CMK (cell line): Measurements from ENCODE around the gene SYCP1.
"Not testable (repeated sequence)": the region's sequence is repeated elsewhere in the genome, so short reads cannot be mapped to it uniquely, and the experiment has no call there.

Experiments
- DNase-seq: peaks from one replicate; pipeline ENCODE4 v3.0.0-alpha.2; 2010; ENCODE audit warnings: low read depth

The SYCP1 gene, protein sequence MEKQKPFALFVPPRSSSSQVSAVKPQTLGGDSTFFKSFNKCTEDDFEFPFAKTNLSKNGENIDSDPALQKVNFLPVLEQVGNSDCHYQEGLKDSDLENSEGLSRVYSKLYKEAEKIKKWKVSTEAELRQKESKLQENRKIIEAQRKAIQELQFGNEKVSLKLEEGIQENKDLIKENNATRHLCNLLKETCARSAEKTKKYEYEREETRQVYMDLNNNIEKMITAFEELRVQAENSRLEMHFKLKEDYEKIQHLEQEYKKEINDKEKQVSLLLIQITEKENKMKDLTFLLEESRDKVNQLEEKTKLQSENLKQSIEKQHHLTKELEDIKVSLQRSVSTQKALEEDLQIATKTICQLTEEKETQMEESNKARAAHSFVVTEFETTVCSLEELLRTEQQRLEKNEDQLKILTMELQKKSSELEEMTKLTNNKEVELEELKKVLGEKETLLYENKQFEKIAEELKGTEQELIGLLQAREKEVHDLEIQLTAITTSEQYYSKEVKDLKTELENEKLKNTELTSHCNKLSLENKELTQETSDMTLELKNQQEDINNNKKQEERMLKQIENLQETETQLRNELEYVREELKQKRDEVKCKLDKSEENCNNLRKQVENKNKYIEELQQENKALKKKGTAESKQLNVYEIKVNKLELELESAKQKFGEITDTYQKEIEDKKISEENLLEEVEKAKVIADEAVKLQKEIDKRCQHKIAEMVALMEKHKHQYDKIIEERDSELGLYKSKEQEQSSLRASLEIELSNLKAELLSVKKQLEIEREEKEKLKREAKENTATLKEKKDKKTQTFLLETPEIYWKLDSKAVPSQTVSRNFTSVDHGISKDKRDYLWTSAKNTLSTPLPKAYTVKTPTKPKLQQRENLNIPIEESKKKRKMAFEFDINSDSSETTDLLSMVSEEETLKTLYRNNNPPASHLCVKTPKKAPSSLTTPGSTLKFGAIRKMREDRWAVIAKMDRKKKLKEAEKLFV

DNA sequence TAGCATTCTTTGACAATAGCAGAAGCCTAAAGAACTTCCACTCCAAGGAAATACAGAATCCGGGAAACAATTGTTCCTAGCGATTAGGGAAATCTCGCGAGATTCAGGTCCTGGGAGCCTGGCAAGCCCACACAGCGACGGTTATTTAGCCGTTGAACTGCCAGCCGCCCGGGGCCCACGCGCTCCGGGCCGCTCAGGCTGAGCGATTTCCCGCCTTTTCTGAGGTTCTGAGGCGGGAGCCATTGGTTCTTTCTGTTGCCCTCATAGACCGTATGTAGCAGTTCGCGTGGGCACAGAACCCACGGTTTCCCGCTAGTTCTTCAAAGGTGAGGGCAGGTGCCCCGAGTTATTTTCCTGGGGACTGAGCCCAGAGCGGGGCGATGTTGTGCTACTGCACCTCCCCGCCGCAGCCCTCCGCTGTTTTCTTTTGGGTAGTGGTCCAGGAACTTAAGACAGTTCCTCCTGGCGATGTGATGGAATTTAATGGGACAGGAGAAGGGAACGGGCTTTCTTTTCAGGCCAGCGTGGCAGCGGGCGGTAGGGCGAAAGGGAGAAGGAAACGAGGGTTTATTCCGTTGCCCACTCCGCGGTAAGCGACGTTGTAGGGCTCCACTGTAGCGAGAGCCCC lies at the start of gene SYCP1:
Gene SYCP1 (plus strand): TSS at position 171 of the 628 bp plus-strand sequence. CDS start 602 bp downstream, outside the sequence.
- DNase-seq: no peak

DNA sequence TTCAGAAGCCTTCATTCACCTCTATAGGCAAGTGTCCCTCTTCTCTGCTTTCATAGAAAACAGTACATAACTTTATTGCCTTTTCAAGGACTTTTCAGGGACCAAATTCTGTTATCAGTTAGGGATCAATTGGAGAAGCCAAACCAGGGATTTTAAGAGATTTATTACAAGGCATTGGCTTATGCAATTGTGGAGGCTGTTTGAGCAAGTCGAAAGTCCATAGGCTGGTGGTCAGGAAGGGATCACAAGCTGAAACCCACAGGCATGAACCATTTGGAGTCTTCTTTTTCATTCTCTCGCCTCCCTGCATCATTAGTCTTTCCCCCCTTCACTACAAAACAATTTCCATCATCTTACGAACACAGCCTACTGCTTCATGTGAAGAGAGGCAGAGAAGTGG lies 34.8 kb upstream of the SYCP1 start:
- DNase-seq: no peak

- DNase-seq: no peak
Measured at GRCh38 chr1:114820392-114820791, 34.3 kb upstream of the SYCP1 start.

GRCh38 chr1:114821978-114822377 lies 32.7 kb upstream of the SYCP1 start:
- DNase-seq: no peak

DNA sequence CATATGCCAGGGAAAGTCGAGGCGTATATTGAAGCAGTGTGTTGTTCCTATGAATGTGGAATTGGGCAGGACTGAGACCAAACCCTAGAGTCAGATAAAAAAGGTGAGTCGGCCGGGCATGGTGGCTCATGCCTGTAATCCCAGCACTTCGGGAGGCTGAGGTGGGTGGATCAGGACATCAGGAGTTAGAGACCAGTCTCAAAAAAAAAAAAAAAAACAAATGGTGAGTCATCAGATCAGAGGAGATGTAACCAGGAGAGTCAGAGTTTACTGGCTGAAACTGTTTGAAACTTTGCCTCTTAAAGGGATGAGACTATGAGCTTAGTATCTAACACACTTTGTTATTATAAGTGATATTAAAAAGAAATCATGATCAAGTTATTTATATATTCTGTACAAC lies 26.4 kb upstream of the SYCP1 start:
- DNase-seq: no peak

DNA sequence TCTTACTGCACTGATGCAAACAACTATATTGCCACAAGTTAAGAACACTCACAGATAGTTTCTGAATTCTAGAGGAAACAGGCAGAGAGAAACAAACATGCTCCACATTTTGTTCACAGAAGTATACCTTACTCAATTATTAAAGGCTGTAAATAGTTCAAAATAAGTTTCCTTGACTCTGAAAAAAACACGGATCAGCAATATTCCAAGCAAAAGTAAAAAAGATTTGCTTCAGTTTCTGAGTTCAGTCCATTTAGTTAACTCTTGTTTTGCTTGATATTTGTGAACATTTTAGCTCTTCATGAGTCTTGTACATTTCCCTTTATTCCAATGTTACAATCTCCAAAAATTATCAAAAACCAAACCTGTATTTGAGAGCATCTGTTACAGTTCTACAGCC lies 24.6 kb upstream of the SYCP1 start:
- DNase-seq: not testable (repeated sequence)

GRCh38 chr1:114831276-114831994 lies 23.2 kb upstream of the SYCP1 start:
- no peak for DNase-seq

- DNase-seq: no peak
Measured at GRCh38 chr1:114832057-114832456, 22.6 kb upstream of the SYCP1 start.

GRCh38 chr1:114833421-114833820 lies 21.2 kb upstream of the SYCP1 start:
- DNase-seq: no peak

DNA sequence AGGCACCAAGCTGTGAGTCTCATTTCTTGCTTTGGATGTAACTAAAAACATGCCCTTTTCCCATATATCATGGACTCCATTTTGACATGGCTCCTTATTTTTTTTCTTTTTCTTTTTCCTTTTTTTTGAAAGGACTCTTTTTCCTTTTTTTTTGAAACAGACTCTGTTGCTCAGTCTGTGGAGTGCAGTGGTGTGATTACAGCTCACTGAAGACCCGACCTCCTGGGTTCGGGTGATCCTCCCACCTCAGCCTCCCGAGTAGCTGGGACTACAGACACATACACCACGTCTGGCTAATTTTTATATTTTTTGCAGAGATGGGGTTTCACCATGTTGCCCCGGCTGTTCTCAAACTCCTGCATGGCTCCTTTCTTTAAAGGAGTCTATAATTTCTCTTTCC lies 10.4 kb upstream of the SYCP1 start:
- no peak for DNase-seq

GRCh38 chr1:114853584-114853983 lies 1.1 kb upstream of the SYCP1 start:
- no peak for DNase-seq

DNA sequence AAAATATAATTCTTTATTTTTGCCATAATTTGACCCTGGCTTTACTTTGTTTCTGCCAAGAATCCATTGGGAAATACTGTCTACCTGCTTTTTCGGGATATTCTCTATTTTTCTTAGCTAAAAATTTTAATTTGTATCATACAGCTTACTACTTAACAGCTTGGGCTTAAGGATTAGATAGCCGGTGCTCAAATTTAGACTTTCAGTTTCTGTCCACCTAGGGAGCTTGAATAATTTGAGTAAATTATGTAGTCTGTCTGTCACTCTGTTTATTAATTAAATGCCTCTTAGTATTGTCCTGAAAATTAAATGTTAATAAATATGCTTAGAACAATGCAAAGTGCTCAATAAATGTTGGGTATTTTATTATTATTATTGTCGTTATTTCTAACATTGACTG lies 6.7 kb downstream of the SYCP1 start:
- DNase-seq: no peak

DNA sequence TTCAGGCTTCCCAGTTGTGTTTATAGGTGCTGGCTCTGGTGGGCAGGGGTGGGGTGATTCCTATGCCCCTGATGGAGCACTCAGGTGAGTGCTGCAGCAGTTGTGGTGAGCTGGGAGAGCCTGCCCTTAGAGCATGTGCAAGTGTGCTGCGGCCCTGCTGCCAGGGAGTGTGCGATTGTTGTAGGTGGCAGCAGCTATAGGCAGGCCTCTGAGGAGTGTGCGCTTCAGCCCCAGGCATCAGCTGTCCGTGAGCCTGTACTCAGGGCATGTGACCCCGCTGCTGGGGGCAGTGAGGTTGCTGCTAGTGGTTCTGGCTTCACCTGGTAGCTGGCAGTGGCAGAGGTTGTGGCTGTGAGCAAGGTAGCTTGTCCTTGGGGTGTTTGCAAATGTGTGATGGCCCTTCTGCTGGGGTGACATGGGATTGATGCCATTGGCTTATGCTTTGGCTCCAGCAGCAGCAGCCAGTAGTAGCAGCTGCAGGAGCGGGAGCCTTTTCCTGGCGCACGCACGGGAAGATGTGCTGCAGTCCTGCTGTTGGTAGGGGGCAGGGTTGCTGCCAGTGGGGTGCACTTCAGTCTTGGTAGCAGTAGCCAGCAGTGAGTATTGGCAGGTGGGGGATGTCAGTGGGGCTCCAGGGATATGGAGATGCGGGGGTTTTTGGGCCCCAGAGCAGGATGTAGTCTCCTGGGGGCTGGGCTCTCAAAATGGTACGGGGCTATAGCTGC lies 37.7 kb downstream of the SYCP1 start:
- DNase-seq: no peak

DNA sequence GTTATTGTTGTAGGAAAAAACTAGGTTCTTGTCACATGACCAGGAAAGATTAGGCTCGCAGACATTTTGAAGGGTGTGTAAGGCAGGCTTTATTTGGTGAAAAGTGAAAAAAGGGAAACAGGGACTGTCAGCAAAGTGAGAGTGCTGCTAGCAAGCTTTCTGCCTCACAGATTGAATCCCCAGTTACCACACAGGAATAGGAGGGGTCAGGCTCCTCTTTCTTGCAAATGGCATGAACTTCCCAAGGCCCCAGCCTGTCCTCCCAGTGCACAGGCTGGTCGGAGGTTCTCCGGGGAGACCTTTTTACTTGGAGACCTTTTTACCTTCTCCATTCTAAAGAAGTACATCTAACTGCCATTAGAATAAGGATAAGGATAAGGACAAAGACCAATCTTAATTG lies 42.1 kb downstream of the SYCP1 start:
- no peak for DNase-seq

GRCh38 chr1:114901814-114902213 lies 47.2 kb downstream of the SYCP1 start:
- no peak for DNase-seq

DNA sequence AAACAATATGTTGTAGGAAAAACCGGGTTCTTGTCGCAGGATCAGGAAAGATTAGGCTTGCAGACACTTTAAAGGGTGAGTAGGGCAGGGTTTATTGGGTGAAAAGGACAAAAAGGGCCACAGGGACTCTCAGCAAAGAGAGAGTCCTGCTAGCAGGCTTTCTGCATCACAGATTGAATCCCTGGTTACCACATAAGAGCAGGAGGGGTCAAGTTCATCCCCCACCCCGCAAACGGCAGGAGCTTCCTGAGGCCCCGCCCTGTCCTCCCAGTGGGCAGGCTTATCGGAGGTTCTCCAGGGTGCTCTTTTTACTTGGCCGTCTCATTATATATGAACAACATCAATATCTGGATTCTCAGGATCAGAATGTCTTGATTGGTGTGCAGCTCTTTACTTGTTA lies 47.7 kb downstream of the SYCP1 start:
- no peak for DNase-seq

GRCh38 chr1:114903480-114903879 lies 48.8 kb downstream of the SYCP1 start:
- DNase-seq: no peak

GRCh38 chr1:114915720-114916119 lies 61.1 kb downstream of the SYCP1 start:
- DNase-seq: not testable (repeated sequence)

DNA sequence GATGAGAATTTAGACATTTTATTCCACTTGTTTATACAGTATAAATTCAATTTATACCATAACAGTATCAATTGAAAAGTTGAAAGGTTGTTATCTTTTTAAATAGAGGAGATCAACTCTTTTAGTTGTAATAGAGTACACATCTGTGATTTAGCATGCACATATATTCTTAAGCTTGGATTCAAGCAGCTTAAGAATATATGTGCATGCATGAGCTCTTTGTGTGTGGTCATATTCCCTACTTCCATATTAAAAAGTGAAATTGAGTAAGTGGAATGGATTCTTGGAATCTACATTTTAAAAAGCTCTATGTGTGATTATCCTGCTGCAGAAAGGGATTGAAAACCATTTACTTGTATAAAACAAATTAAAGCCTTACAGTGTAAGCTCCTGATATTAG lies 71.9 kb downstream of the SYCP1 start:
- DNase-seq: no peak

DNA sequence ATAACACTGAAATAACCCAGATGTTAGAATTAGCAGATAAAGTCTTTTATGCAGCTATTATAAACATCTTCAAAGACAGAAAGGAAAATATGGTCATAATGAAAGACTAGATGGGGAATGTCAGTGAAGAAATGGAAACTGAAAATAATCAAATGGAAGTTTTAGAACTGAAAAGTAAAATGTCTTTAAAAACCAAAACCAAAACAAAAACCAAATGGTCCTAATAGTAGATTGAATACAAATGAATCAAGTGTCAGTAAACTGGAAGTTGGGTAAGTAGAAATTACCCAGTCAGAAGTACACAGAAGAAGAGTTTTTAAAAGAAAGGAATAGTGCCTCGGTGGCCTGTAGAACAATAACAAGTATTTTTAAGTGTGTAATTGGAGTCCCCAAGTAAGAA lies 72.7 kb downstream of the SYCP1 start:
- DNase-seq: no peak

- no peak for DNase-seq
Measured at GRCh38 chr1:114956570-114956969, 101.9 kb downstream of the SYCP1 start.
